T-helper 2 cell treated with Interferon-gamma antibody and Interleukin-4, amounts not matched to agents 100 ng/mL and 5 ng/mL, for 36 hours (primary cell): Measurements from ENCODE around the gene KRTAP5-4. TPM values are rescaled to one million over a fixed set of nuclear protein-coding genes. Genes with fewer than 3 reads are reported as not detected.
"Not testable (repeated sequence)": the region's sequence is repeated elsewhere in the genome, so short reads cannot be mapped to it uniquely, and the experiment has no call there.

Source experiments
- intact Hi-C: fragments of 100-400 bp; cut with micrococcal nuclease; formaldehyde crosslinking; loops from one replicate; pipeline ENCODE4 v1.15.1; 2023
- total RNA-seq: library from RNA; stranded (reverse); gene quantifications from 2 replicates; pipeline ENCODE4 v1.2.3, GENCODE V29; 2022

Gene KRTAP5-4
- total RNA-seq, 1 donor from 2014 or later, result not detected

DNA sequence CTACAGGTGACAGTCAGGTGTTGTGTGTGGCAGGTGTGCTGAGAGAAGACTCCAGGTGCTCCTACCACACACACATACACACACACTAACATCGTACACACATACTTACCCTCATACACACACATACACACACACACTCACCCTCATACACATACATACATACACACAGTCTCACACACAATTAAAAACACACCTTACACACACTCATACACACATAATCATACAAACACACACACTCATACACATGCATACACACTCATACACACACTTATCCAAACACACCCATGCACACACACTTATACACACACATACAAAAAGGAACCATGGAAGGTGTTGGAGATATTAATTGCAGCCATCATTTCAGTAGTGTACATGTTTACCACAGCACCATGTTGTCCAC lies 18.3 kb downstream of the KRTAP5-4 start:
- intact Hi-C loops, result no loop called here

DNA sequence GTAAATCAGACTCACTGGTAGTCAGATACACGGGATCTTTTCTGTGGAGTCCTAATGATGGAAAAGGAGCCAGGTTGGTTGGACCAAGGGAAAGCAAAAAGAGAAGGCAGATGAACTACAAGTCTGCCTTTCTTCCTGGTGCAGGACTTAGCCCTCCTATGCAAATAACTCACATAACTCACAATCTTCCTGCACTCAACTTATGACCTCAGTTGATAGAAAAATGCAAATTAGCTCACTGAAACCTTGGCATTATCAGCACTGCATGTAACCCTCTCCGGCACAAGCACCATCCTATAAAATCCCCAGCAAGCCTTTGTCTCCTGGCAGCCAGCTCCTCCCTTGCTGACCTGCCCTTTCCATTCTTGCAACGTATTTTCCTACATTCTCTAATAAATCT lies 20.3 kb downstream of the KRTAP5-4 start:
- intact Hi-C loops, result not testable (repeated sequence)

DNA sequence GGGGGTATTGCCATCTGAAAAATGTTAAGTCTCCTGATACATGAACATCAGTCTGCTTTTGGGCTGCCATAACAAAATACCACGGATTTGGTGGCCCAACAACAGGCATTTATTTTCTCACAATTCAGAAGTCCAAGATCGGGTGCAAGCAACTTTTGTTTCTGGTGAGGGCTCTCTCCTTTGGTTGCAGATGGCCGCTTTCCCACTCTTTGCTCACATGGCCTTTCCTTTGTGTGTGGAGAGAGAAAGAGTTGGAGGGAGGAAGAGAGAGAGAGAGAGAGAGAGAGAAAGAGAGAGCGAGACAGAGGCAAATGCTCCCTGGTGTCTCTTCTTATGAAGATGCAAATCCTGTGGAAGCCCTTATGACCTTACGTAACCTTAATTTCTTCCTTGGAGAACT lies 21.3 kb downstream of the KRTAP5-4 start:
- intact Hi-C loops, result no loop called here

DNA sequence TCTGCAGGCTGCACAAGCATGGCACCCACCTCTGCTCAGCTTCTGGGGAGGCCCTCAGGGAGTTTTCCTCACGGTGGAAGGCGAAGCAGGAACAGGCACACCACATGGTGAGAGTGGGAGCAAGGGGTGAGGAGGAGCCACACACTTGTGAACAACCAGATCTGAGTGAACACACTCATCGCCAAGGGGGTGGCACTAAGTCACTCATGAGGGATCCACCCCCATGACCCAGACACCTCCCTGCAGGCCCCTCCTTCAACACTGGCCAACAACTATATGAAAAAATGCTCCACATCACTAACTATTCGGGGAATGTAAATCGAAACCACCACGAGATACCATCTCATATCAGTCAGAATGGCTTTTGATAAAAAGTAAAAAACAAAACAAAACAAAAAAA lies 23.1 kb downstream of the KRTAP5-4 start:
- intact Hi-C loops, result no loop called here

DNA sequence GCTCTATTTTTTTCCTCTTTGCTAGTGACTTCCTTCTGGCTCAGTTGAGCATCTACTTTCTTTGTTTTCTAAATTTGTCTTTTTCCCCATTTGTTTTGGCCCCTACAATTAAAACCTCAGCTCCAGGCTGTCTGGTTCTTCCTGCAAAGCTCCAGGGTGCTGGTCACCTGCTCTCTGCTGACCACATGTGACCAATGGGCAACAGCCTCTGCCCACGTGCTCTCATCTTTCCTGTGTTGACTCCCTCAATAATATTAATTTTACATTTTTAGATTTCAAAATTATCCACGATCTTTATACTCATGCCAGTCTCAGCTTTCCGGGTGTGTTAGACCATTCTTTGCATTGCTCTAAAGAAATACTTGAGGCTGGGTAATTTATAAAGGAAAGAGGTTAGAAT lies 23.5 kb downstream of the KRTAP5-4 start:
- intact Hi-C loops, result not testable (repeated sequence)

DNA sequence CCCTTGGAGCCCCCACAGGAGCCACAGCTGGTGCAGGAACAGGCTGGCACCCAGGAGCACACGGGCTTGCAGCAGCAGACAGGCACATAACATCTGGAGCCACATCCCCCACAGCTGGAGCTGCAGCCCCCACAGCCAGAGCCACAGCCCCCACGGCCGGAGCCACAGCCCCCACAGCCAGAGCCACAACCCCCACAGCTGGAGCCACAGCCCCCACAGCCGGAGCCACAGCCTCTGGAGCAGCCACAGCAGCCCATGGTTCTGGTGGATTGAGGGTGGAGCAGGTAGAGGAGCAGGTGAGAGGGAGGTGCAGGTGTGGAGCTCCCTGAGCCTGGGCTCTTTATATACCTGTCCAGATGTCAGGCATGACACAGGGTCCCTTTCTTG lies 24.0 kb downstream of the KRTAP5-4 start, which contains the start of gene KRTAP5-2:
TSS of gene KRTAP5-2 (minus strand) at position 301 of the 387 bp plus-strand sequence. CDS start at position 257, 44 bp downstream.
- intact Hi-C loops, result no loop called here

DNA sequence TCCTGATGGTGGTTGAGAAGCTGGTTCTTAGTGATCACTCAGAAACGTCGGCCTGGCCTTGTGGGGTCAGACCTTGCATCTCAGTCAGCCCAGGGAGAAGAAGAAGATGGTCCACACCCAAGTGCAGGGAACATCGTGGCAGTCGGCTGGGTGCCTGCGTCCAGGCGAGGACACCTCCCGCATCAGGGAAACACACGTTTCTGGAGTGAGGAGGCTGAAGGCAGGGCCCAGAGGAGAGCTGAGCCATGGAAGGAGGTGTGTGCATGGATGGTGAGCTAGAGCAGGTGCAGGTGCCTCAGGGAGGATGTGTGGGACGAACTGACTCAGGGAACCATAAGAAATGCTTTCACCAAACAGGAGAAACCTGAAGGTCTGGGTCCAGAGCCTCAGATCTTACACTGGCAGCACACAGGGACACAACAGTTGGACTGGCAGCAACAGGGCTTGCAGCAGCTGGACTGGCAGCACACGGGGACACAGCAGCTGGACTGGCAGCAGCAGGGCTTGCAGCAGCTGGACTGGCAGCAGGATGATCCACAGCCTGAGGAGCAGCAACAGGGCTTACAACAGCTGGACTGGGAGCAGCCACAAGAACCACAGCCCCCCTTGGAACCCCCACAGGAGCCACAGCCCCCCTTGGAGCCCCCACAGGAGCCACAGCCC lies 24.5 kb downstream of the KRTAP5-4 start:
- intact Hi-C loops, result no loop called here

DNA sequence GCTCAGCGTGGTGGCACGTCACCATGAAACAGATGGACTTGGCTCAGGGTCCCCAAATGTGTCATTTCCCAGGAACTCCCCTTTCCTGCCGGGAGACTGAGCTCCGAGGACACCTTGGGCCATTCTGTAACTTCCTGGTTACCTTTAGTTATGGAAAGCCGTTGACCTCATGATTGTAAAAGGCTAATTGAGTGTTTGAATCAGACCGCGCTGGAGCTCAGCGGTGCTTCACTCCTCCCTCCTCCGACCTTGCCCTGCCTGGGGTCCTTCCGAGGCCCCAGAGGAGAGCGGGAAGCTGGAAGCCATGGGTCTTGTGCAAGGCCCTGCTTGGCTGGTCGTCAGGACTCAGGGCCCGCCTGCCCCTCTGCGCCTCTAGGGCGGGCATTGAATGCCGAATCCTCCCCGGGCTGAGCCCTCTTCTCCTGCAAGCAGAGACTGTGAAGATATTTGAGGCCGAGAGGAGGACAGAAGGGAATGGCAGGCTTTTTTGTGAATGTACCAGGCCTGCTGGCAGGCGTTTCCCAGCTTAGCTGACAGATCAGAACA lies 25.3 kb downstream of the KRTAP5-4 start:
- intact Hi-C loops, result not testable (repeated sequence)

DNA sequence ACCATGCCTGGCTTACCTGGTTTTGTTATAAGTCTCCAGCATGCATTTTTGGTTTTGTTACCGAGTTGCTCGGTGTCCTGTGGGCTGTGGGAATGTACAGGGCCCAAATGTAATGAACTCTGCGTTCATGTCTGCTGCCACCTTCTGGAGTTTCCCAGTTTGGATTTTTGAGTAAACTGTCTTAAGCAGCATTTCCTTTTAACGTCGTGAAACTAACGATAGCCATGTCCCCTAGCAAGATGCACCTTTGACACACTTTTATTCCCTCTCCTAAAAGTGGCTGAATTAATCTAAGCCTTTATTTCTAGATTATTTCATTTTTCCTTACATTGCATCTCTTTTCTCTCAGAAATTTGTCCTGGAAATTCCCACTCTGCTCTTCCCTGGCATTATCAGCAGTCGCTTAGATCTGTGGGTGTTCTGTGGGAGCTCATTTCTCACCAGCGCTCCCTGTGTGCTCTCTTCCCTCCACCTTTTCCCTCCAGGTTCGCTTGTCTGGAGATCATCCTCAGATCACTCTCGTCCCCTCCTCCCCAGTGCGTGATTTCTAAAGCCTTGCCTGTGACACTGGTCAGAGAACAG lies 25.9 kb downstream of the KRTAP5-4 start:
- intact Hi-C loops, result not testable (repeated sequence)

DNA sequence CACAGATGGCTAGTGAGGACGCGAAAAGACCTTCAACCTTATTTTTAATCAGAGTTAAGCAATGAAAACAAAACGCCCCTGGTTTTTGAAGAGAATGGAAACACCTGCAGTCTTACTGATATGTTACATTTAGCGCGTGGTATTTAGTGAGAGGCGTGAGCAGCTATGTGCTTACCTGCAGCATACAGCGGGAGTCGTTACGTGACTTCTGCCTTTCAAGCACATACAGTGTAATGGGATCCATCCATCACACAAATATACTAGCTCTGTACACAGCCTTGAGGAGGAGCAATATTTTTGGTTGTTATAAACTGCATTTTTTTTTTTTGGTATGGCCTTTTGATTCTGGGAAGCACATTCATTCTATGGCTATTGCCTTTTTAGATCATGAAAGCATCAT lies 29.3 kb downstream of the KRTAP5-4 start:
- intact Hi-C loops, result no loop called here

DNA sequence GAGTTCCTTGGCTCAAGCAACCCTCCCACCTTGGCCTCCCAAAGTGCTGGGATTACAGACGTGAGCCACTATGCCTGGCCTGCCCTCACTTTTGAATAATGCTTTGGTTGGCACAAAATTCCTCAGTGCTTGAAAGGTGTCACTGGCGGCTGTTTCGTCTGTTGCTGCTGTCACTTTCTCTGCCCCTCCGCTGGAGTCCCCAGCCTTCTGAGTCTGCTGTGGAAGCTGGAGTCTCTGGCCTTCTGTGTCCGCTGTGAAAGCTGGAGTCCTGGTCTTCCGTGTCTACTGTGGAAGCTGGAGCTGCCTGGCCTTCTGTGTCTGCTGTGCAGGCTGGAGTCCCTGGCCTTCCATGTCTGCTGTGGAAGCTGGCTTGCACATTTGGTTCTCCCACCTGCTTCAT lies 31.9 kb downstream of the KRTAP5-4 start:
- intact Hi-C loops, result no loop called here

DNA sequence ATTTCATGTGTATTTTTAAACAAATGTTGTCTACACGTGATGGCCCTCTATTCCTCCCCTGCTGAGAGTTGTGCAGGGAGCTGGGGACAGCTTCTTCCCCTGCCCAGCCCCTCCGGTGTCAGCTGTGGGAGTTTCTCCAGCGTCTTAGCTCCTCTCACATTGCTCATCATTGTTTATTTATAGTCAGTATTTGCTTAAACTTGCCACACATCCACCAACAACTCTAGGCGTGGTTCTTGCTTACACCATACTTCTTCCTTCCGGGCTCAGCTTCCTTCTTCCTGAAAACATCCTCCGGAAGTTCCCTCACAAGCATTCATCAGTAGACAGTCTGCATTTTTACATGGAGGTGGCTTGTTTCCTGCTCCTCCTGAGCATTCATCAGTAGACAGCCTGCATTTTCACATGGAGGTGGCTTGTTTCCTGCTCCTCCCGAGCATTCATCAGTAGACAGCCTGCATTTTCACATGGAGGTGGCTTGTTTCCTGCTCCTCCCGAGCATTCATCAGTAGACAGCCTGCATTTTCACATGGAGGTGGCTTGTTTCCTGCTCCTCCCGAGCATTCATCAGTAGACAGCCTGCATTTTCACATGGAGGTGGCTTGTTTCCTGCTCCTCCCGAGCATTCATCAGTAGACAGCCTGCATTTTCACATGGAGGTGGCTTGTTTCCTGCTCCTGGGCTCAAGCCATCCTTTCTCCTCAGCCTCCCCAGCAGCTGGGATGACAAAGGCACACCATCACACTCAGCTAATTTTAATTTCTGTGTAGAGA lies 32.6 kb downstream of the KRTAP5-4 start:
- intact Hi-C loops, result not testable (repeated sequence)

DNA sequence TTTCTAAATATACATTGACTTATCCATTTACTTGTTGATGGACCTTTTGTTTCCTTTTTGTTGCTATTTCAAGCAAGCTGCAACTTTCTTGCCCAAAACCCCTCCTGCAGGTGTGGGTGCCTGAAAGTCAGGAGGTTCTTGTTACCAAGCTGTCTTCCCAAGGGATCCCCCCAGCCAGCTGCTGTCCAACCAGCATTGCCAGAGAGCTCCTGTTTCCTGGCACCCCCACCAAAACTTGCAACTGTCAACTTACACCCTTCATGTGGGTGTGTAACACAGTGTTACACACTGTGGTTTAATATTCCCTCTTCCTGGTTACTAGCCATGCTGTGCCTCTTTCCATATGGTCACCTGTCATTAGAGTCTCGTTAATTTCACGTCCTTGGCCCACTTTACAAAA lies 35.2 kb downstream of the KRTAP5-4 start:
- intact Hi-C loops, result no loop called here

DNA sequence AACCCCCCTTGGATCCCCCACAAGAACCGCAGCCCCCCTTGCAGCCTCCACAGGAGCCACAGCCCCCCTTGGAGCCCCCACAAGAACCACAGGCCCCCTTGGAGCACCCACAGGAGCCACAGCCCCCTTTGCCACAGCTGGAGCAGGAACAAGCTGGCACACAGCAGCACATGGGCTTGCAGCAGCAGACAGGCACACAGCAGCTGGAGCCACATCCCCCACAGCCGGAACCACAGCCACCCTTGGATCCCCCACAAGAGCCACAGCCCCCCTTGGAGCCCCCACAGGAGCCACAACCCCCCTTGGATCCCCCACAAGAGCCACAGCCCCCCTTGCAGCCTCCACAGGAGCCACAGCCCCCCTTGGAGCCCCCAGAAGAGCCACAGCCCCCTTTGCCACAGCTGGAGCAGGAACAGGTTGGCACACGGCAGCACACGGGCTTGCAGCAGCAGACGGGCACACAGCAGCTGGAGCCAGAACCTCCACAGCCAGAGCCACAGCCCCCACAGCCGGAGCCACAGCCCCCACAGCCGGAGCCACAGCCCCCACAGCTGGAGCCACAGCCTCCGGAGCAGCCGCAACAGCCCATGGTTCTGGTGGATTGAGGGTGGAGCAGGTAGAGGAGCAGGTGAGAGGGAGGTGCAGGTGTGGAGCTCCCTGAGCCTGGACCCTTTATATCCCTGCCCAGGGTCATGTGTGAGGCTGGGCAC lies 37.1 kb downstream of the KRTAP5-4 start, which contains the start of gene KRTAP5-1:
TSS of gene KRTAP5-1 (minus strand) at position 623 of the 710 bp plus-strand sequence. CDS start at position 589, 34 bp downstream.
- intact Hi-C loops, result not testable (repeated sequence)

DNA sequence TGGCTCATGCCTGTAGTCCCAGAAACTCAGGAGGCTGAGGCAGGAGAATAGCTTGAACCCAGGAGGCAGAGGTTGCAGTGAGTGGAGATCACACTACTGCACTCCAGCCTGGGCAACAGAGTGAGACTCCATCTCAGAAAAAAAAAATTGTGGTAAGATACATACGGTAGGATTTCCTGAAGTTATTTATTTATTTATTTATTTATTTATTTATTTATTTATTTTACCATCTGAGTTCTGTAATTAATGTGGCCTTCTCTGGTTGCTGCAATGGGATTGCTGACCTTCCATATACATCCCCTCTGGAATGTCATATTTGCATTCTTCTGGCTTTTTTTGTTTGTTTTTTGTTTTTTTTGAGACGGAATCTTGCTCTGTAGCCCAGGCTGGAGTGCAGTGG lies 39.0 kb downstream of the KRTAP5-4 start:
- intact Hi-C loops, result not testable (repeated sequence)

DNA sequence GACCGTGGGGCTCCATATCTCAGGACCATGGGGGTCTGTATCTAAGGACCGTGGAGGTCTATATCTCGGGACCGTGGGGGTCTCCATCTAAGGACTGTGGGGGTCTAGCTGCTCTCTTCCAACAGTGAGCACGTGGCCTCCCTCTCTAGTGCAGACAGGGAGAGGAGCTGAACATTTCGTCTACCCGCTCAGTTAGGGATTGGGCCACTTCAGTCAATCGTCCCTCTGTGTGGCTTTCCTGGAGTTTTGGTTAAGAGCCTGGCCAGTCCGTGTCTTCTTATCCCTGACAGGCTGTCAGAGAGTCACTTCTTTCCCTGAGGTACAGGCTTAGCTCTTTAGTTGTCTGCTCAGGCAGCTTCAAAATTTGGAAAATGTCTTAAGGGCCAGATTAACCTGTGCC lies 40.0 kb downstream of the KRTAP5-4 start:
- intact Hi-C loops, result no loop called here

DNA sequence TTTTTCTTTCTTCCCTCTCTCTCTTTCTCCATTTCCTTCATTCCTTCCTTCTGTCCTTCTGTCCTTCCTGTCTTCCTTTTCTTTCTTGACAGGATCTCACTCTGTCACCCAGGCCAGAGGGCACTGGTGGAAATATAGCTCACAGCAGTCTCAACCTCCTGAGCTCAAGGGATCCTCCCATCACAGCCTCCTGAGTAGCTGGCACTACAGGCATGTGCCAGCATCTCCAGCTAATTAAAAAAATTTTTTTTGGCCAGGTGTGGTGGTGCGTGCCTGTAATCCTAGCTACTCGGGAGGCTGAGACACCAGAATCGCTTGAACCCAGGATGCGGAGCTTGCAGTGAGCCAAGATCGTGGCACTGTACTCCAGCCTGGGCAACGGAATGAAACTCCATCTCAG lies 45.1 kb downstream of the KRTAP5-4 start:
- intact Hi-C loops, result no loop called here

DNA sequence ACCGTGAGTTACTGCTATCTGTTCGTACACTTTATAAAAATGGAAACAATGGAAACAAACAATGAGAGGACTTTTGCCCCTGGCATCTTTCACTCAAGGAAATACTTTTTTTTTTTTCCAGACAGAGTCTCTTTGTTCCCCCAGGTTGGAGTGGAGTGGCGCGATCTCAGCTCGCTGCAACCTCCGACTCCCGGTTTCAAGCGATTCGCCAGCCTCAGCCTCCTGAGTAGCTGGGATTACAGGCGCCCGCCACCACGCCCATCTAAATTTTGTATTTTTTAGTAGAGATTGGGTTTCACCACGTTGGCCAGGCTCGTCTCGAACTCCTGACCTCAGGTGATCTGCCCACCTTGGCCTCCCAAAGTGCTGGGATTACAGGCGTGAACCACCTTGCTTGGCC lies 46.2 kb downstream of the KRTAP5-4 start:
- intact Hi-C loops, result not testable (repeated sequence)

DNA sequence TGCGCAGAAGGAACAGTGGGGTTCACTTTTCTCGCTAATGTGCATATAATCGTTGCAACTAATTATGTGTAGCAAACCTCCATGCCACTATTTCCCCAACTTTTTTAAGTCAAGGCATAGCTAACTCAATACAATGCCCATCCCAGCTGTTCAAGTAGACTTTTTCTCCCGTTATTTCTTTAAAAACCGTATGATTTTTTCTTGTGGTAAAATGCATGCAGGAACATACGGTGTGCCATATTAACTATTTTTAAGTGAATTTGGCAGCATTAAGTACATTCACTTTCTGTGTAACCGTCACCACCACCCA lies 47.0 kb downstream of the KRTAP5-4 start:
- intact Hi-C loops, result loop anchor here (1.0 to 5.0 kb wide), 3 partner anchors 193 to 372 kb away; no protein-coding TSS in a partner anchor

DNA sequence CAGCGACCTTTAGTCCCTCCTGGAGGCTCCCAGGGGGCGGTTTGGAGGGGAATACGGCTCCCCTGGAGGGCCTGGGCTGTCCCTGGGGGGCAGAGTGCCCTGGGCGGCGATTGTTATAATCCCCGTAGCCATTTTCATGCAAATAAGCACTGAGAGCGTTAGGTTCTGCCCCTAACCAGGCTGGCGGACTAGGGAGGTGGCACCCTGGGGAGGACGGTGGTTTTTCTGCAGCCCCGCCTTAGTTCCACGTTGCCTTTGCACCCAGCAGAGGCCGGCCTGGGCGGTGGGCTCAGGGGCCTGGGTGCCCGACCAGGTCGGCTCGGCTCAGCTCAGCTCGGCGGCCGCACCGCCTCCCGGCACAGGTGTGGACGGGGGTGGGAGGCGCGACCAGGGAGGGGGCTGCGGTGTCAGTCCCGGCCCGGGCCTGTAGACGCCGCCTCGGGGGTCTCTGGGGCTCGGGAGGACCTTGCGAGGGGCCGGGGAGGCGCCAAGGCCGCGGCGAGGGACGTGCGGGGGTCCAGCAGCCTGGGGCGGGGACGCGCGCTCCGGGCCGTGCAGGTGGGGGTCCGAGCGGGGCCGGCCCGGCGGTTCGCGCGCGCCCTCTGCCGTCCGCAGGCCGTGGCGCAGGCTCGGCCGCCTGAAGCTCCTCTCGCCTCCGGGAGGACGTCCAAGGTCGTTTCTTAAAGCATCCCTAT lies 47.6 kb downstream of the KRTAP5-4 start:
- intact Hi-C loops, result loop anchor here (1.0 to 5.0 kb wide), 3 partner anchors 192 to 371 kb away; no protein-coding TSS in a partner anchor

DNA sequence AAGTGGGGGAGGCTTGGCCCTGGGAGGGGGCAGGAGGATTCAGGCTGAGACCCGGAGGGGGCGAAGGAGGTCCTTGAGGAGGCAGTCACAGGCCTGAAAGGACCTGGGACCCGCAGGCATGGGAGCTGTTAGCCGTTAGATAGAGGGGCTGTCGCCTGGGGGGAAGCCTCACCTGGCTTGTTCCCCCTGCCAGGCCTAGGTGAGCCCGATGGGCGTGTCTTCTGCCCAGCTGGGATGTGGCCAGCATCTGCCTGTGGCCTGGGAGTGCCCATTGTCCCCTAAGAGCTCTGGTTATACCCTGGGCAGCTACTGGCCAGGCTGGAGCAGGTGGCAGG lies 48.1 kb downstream of the KRTAP5-4 start:
- intact Hi-C loops, result loop anchor here (1.0 to 5.0 kb wide), 3 partner anchors 192 to 371 kb away; no protein-coding TSS in a partner anchor
